ENCODE data around the gene CST1.

CST1 gene

DNA sequence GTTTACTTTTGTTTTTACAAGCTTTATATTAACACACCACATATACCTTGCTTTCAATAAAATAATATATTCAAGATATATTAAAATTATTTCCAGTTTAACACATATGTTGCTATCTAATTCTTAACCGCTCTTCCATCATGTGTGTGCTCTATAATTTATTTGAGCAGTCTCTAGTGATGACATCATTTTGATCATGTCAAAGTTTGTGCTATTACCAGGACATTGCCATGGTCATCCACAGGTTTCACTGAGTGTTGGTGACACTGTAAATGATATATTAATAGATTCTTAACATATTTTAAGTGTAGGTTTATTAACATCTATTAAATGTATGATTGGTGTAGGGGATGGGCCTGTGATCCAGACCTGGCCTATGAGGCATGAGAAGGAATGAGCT is 44.8 kb downstream of the CST1 start:
- DNase-seq (ENCODE audit: low read depth): no peak

DNA sequence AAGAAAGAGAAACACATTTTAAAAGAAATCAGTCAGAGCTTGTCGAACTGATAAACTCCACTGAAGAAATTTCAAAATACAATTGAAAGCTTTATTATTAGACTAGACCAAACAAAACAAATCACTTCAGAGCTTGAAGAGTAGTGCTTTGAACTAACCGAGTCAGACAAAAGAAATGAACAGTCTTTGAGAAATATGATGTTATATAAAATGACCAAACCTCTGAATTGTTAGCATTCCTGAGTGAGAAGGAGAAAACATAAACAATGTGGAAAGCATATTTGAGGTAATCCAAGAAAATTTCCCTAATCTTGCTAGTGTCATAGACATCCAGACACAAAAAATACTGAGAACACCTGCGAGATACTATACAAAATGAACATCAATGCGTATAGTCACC is 48.7 kb downstream of the CST1 start:
- no peak for DNase-seq (ENCODE audit: low read depth)

DNA sequence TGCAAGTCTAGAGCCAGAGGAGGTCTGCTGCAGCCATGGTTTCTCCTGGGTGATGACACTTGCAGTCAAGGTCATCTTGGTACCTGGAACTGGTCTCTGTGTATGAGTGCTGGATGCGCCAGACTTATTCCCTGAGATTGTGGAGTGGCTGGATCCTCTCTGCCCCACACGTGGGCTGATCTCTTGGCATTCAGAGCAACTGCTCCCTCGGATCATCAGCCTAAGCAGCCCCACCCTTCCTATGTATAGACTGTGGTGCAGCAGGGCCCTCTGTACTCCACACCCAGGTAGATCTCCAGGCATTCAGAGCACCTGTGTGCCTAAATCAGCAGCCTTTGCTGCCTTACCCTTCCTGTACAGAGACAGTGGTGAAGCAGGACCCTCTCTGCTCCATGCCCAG is 49.8 kb downstream of the CST1 start:
- no peak for DNase-seq (ENCODE audit: low read depth)

DNA sequence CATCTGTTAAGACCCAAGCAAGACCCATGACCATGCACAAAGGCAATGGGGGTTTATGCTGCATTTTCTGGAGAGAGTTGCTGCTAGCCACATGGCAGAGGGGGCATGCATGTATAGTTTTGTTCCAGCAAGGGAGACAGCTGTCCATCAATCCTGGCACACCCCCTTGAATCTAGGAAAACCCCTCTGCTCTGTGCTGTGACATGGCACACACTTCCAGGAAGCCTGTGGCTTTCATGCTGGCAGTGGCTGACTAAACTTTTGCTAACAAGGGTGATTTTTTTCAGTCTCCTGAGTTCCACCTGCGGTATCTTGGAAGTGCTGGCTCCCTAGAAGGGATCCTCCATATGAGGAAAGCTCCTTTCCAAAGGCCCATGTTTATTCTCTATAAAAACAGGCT is 52.8 kb downstream of the CST1 start:
- DNase-seq (ENCODE audit: low read depth): no peak

Measured in HS-27A (cell line).